Raji (cell line): Measurements from ENCODE around the gene SOD1.

Source experiments
- POLR2A ChIP-seq: IDR thresholded peaks from 2 replicates; pipeline ENCODE4 v1.6.1; 2011; ENCODE audit warnings: low read depth, low read length, control low read depth; ENCODE audit not compliant: insufficient read depth

SOD1 gene

DNA sequence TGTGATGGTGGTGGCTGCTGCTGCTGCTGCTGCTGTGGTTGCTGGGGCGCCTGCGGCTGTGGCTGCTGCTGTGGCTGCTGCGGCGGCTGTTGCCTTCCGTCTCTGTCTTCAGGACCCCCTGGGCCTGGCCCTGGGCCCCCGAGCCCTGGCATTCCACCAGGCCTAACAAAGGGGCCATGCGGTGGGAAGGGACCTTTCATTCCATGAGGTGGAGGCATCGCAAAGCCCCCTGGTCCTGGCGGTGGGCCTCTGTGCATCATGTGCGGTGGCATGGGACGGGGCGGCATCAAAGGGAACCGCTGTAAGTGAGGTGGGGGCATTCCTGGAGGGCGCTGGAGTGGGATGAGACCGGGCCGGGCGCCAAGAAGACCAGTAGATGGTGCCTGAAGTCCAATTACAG lies 12.4 kb downstream of the SOD1 start:
- no peak for TF ChIP-seq POLR2A

GRCh38 chr21:31673321-31673912 lies 13.9 kb downstream of the SOD1 start:
- TF ChIP-seq POLR2A, result no peak

- no peak for TF ChIP-seq POLR2A
Measured at GRCh38 chr21:31675318-31675717, 15.8 kb downstream of the SOD1 start.

DNA sequence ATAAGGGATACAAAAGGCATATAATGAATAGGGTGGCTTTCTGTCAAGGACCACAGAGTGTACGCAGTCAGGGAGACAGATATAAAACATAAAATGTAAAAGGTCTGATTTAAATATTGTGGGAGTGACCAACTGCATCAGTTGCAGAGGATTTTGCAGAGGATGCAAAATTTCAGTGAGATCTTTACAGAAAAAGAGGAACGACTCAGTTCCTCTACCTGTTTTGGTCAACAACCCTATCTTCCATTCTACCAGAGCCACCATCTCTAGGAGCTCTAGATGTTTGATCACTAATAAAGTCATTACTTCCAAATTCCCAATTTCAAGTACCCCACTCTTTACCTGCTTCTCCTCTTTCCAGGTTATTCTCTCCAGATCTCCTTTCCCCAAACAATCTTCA lies 16.5 kb downstream of the SOD1 start:
- TF ChIP-seq POLR2A, result no peak

- TF ChIP-seq POLR2A, result no peak
Measured at GRCh38 chr21:31677047-31677446, 17.6 kb downstream of the SOD1 start.

GRCh38 chr21:31678478-31678877 lies 19.0 kb downstream of the SOD1 start:
- TF ChIP-seq POLR2A, result no peak

- TF ChIP-seq POLR2A, result no peak
Measured at GRCh38 chr21:31682620-31683019, 23.1 kb downstream of the SOD1 start.

DNA sequence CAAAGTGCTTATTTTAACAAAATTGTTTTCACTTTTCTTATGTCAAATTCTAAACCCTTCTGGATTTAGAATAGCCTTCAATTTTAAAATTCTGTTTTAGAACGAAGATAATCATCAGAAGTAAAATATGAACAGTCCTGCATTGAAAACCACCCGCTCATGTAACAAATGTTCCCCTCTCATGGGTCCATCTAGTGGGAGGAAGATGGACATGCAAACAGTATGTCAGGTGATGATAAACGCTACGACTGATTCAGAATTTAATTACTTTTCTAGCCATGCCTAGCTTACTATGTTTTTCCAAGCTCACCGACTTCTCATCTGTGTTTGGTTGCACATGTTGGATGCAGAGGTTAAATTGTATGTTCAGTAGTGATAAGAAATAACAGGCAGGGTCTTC lies 23.5 kb downstream of the SOD1 start:
- no peak for TF ChIP-seq POLR2A

GRCh38 chr21:31684918-31685317 lies 25.4 kb downstream of the SOD1 start:
- no peak for TF ChIP-seq POLR2A

DNA sequence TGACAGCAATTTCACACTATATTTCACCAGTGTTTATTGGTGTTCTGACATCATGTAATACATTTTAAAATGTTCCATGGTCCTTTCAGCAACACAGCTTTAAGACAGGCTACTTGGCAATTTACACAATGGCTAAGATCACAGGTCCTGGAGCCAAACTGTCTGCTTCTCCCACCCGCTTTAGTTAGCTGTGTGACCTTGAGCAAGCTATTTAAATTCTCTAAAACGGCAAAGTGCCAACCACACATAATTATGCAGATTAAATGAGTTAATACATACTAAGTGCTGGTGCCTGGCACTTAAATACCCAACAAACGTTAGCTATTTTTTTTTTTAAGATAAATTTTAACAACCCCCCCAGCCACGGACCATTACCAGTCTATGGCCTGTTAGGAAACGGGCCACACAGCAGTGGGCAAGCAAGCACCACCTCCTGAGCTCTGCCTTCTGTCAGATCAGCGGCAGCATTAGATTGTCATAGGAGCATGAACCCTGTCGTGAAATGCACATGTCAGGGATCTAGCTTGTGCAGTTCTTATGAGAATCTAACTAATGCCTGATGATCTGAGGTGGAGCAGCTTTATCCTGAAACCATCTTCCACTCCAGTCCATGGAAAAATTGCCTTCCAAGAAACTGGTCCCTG lies 26.9 kb downstream of the SOD1 start:
- no peak for TF ChIP-seq POLR2A

DNA sequence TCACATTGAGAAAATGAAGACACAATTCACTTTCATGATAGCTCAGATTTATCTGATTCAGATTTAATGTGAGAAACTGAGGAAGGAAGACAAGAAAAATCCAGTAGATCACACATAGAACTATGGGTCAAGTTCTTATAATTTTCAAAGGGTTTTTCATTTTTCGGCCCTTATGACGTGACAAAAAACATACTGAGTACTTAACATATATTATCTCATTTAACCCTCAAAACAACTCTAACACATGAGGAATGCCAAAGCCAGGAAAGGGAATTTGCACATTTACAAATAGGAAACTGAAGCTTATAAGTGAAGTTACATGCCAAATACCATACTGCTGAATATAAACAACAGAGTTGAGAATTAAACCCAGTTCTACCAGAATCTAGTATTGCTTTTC lies 27.6 kb downstream of the SOD1 start:
- TF ChIP-seq POLR2A, result no peak

DNA sequence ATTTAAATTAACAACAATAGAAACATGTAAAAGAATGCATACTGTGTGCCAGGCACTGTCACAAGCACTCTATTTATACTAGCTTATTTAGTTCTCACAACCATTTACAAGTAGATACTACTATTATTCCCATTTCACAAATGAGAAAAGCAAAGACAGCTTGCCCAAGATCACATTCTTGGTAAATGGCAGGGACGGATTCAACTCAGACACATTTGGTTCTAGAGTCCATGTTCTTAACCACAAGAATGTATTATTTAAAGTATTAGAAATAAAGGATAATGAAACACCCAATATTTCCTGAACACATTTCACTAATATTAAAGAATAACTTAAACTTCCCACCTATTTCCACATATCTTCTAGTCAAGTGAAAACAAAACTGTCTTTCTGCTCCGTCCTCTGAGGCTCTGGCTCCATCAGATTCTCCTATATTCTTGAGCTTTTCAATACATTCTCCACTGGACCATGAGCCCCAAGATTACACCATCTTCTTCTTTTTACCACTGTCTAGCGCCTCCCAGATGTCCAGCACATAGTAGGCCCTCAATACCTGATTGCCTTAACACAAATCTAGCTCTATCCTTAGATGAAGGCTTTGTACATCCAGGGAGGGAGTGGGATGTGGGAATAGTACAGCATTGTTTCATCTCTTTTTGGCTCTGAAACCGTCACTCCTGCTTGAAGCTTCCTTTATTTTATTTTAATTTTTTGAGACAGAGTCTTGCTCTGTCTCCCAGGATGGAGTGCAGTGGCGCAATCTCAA lies 29.3 kb downstream of the SOD1 start:
- no peak for TF ChIP-seq POLR2A

GRCh38 chr21:31693222-31693621 lies 33.7 kb downstream of the SOD1 start:
- no peak for TF ChIP-seq POLR2A

- no peak for TF ChIP-seq POLR2A
Measured at GRCh38 chr21:31696424-31696823, 36.9 kb downstream of the SOD1 start.

GRCh38 chr21:31698461-31698860 lies 39.0 kb downstream of the SOD1 start:
- TF ChIP-seq POLR2A, result no peak

GRCh38 chr21:31700040-31700439 lies 40.5 kb downstream of the SOD1 start:
- TF ChIP-seq POLR2A, result no peak
